Epithelial cell of esophagus (primary cell): ENCODE data around the gene ATP1B2.

Experiments
- DNase-seq: peaks from one replicate; pipeline ENCODE4 v3.0.0; 2010; ENCODE audit warnings: low read depth
- H3K4me3 ChIP-seq: 2 replicates; pipeline ENCODE4 v1.5.1; 2011; ENCODE audit warnings: mild to moderate bottlenecking, low read length, control low read depth
- CTCF ChIP-seq: IDR thresholded peaks from 2 replicates; pipeline ENCODE4 v1.5.1; 2011; ENCODE audit warnings: low read depth, mild to moderate bottlenecking, low read length, control low read depth, inconsistent platforms; ENCODE audit not compliant: insufficient read depth; ENCODE audit errors: missing control alignments

ATP1B2 gene

GRCh38 chr17:7651665-7652387 lies 1.1 kb downstream of the ATP1B2 start:
- no peak for TF ChIP-seq CTCF
- H3K4me3 ChIP-seq: no peak overlapping the region
- no peak for DNase-seq

GRCh38 chr17:7652388-7653356 lies 1.9 kb downstream of the ATP1B2 start:
- no peak for DNase-seq
- H3K4me3 ChIP-seq: no peak overlapping the region
- TF ChIP-seq CTCF: no peak

- TF ChIP-seq CTCF: no peak
- DNase-seq: no peak
- H3K4me3 ChIP-seq: no peak overlapping the region
Observed at GRCh38 chr17:7654832-7655540, 4.3 kb downstream of the ATP1B2 start.

- DNase-seq: no peak
- no peak overlapping the region for H3K4me3 ChIP-seq
- no peak for TF ChIP-seq CTCF
Observed at GRCh38 chr17:7655541-7655840, 4.8 kb downstream of the ATP1B2 start.

GRCh38 chr17:7656958-7657609 lies 6.4 kb downstream of the ATP1B2 start:
- no peak for TF ChIP-seq CTCF
- DNase-seq: no peak
- no peak overlapping the region for H3K4me3 ChIP-seq

GRCh38 chr17:7667656-7668406 lies 17.1 kb downstream of the ATP1B2 start:
- no peak for DNase-seq
- no peak overlapping the region for H3K4me3 ChIP-seq
- TF ChIP-seq CTCF: no peak
